ENCODE results near the gene LSM2.
"Not testable (repeated sequence)": the region's sequence is repeated elsewhere in the genome, so short reads cannot be mapped to it uniquely, and the experiment has no call there.

Gene LSM2

GRCh38 chr6:31805939-31806469 is 762 bp downstream of the LSM2 start:
- Histone ChIP-seq H3K27me3 (ENCODE audit: control insufficient read depth, insufficient read depth, low read length) (no peaks in the 10 kb centered on the region), H3K36me3 (ENCODE audit: control insufficient read depth, insufficient read depth, low read length) (no peaks in the 10 kb centered on the region), H3K4me1 (ENCODE audit: control insufficient read depth, insufficient read depth, low read length) (no peaks in the 10 kb centered on the region), H3K9me3 (ENCODE audit: control insufficient read depth, insufficient read depth, low read length) (no peaks in the 10 kb centered on the region), H3K9ac (ENCODE audit: low read depth, low read length) (peak overlapping the region; percentile 70), H3K4me3 (ENCODE audit: low read depth, low read length) (peak overlapping the region; percentile 78)

GRCh38 chr6:31801031-31801927 is 5.5 kb downstream of the LSM2 start:
- not testable (repeated sequence) for H3K36me3 ChIP-seq (ENCODE audit: control insufficient read depth, insufficient read depth, low read length); H3K4me1 ChIP-seq (ENCODE audit: control insufficient read depth, insufficient read depth, low read length); H3K27me3 ChIP-seq (ENCODE audit: control insufficient read depth, insufficient read depth, low read length); H3K4me3 ChIP-seq (ENCODE audit: low read depth, low read length); H3K9me3 ChIP-seq (ENCODE audit: control insufficient read depth, insufficient read depth, low read length); H3K9ac ChIP-seq (ENCODE audit: low read depth, low read length)

- no peaks in the 10 kb centered on the region for H3K4me1 ChIP-seq (ENCODE audit: control insufficient read depth, insufficient read depth, low read length)
- no peaks in the 10 kb centered on the region for H3K9me3 ChIP-seq (ENCODE audit: control insufficient read depth, insufficient read depth, low read length)
- peaks cover 4% of the 10 kb centered on the region for H3K36me3 ChIP-seq (ENCODE audit: control insufficient read depth, insufficient read depth, low read length)
- no peak overlapping the region for H3K4me3 ChIP-seq (ENCODE audit: low read depth, low read length)
- no peaks in the 10 kb centered on the region for H3K27me3 ChIP-seq (ENCODE audit: control insufficient read depth, insufficient read depth, low read length)
- H3K9ac ChIP-seq (ENCODE audit: low read depth, low read length): no peak overlapping the region
Observed at GRCh38 chr6:31799781-31800180, 7.0 kb downstream of the LSM2 start.

GRCh38 chr6:31797588-31797987 is 9.2 kb downstream of the LSM2 start:
- H3K4me1 ChIP-seq (ENCODE audit: control insufficient read depth, insufficient read depth, low read length): peaks cover 6% of the 10 kb centered on the region
- H3K36me3 ChIP-seq (ENCODE audit: control insufficient read depth, insufficient read depth, low read length): peaks cover 9% of the 10 kb centered on the region
- H3K9ac ChIP-seq (ENCODE audit: low read depth, low read length): no peak overlapping the region
- H3K9me3 ChIP-seq (ENCODE audit: control insufficient read depth, insufficient read depth, low read length): no peaks in the 10 kb centered on the region
- H3K4me3 ChIP-seq (ENCODE audit: low read depth, low read length): no peak overlapping the region
- H3K27me3 ChIP-seq (ENCODE audit: control insufficient read depth, insufficient read depth, low read length): no peaks in the 10 kb centered on the region

- Histone ChIP-seq H3K4me3 (ENCODE audit: low read depth, low read length) (no peak overlapping the region), H3K9ac (ENCODE audit: low read depth, low read length) (no peak overlapping the region), H3K4me1 (ENCODE audit: control insufficient read depth, insufficient read depth, low read length) (peaks cover 6% of the 10 kb centered on the region), H3K9me3 (ENCODE audit: control insufficient read depth, insufficient read depth, low read length) (no peaks in the 10 kb centered on the region), H3K36me3 (ENCODE audit: control insufficient read depth, insufficient read depth, low read length) (peaks cover 13% of the 10 kb centered on the region), H3K27me3 (ENCODE audit: control insufficient read depth, insufficient read depth, low read length) (no peaks in the 10 kb centered on the region)
Observed at GRCh38 chr6:31796993-31797385, 9.8 kb downstream of the LSM2 start.

GRCh38 chr6:31795616-31796298 is 11.0 kb downstream of the LSM2 start, which contains the start of gene VARS1:
VARS1 (minus strand) TSS chr6:31795752; CDS start chr6:31795217, 535 bp downstream.
- peak within 1 kb of the TSS; percentile 82 for H3K9ac ChIP-seq (ENCODE audit: low read depth, low read length)
- no peaks in the 10 kb centered on the region for H3K27me3 ChIP-seq (ENCODE audit: control insufficient read depth, insufficient read depth, low read length)
- peak within 1 kb of the TSS; percentile 75 for H3K4me3 ChIP-seq (ENCODE audit: low read depth, low read length)
- H3K4me1 ChIP-seq (ENCODE audit: control insufficient read depth, insufficient read depth, low read length): peaks cover 6% of the 10 kb centered on the region
- H3K9me3 ChIP-seq (ENCODE audit: control insufficient read depth, insufficient read depth, low read length): no peaks in the 10 kb centered on the region
- H3K36me3 ChIP-seq (ENCODE audit: control insufficient read depth, insufficient read depth, low read length): peaks cover 20% of the 10 kb centered on the region

- Histone ChIP-seq H3K9ac (ENCODE audit: low read depth, low read length) (peak overlapping the region; percentile 82), H3K36me3 (ENCODE audit: control insufficient read depth, insufficient read depth, low read length) (peaks cover 20% of the 10 kb centered on the region), H3K4me1 (ENCODE audit: control insufficient read depth, insufficient read depth, low read length) (peaks cover 6% of the 10 kb centered on the region), H3K4me3 (ENCODE audit: low read depth, low read length) (peak overlapping the region; percentile 75), H3K9me3 (ENCODE audit: control insufficient read depth, insufficient read depth, low read length) (no peaks in the 10 kb centered on the region), H3K27me3 (ENCODE audit: control insufficient read depth, insufficient read depth, low read length) (no peaks in the 10 kb centered on the region)
Observed at GRCh38 chr6:31794866-31795615, 11.7 kb downstream of the LSM2 start.

- Histone ChIP-seq H3K27me3 (ENCODE audit: control insufficient read depth, insufficient read depth, low read length) (no peaks in the 10 kb centered on the region), H3K9ac (ENCODE audit: low read depth, low read length) (peak overlapping the region; percentile 82), H3K4me3 (ENCODE audit: low read depth, low read length) (peak overlapping the region; percentile 75), H3K36me3 (ENCODE audit: control insufficient read depth, insufficient read depth, low read length) (peaks cover 20% of the 10 kb centered on the region), H3K9me3 (ENCODE audit: control insufficient read depth, insufficient read depth, low read length) (no peaks in the 10 kb centered on the region), H3K4me1 (ENCODE audit: control insufficient read depth, insufficient read depth, low read length) (peaks cover 6% of the 10 kb centered on the region)
Observed at GRCh38 chr6:31794294-31794865, 12.4 kb downstream of the LSM2 start.

- H3K4me1 ChIP-seq (ENCODE audit: control insufficient read depth, insufficient read depth, low read length); H3K9me3 ChIP-seq (ENCODE audit: control insufficient read depth, insufficient read depth, low read length); H3K27me3 ChIP-seq (ENCODE audit: control insufficient read depth, insufficient read depth, low read length); H3K9ac ChIP-seq (ENCODE audit: low read depth, low read length): not testable (repeated sequence)
- peak overlapping the region; percentile 75 for H3K4me3 ChIP-seq (ENCODE audit: low read depth, low read length)
- H3K36me3 ChIP-seq (ENCODE audit: control insufficient read depth, insufficient read depth, low read length): peaks cover 20% of the 10 kb centered on the region
Observed at GRCh38 chr6:31793927-31794245, 12.9 kb downstream of the LSM2 start.

GRCh38 chr6:31792761-31793171 is 14.0 kb downstream of the LSM2 start:
- Histone ChIP-seq H3K9me3 (ENCODE audit: control insufficient read depth, insufficient read depth, low read length) (no peaks in the 10 kb centered on the region), H3K9ac (ENCODE audit: low read depth, low read length) (no peak overlapping the region), H3K4me1 (ENCODE audit: control insufficient read depth, insufficient read depth, low read length) (peaks cover 6% of the 10 kb centered on the region), H3K27me3 (ENCODE audit: control insufficient read depth, insufficient read depth, low read length) (no peaks in the 10 kb centered on the region), H3K36me3 (ENCODE audit: control insufficient read depth, insufficient read depth, low read length) (peaks cover 20% of the 10 kb centered on the region), H3K4me3 (ENCODE audit: low read depth, low read length) (no peak overlapping the region)

- H3K4me3 ChIP-seq (ENCODE audit: low read depth, low read length): no peak overlapping the region
- no peaks in the 10 kb centered on the region for H3K9me3 ChIP-seq (ENCODE audit: control insufficient read depth, insufficient read depth, low read length)
- no peaks in the 10 kb centered on the region for H3K27me3 ChIP-seq (ENCODE audit: control insufficient read depth, insufficient read depth, low read length)
- peaks cover 6% of the 10 kb centered on the region for H3K4me1 ChIP-seq (ENCODE audit: control insufficient read depth, insufficient read depth, low read length)
- peaks cover 16% of the 10 kb centered on the region for H3K36me3 ChIP-seq (ENCODE audit: control insufficient read depth, insufficient read depth, low read length)
- no peak overlapping the region for H3K9ac ChIP-seq (ENCODE audit: low read depth, low read length)
Observed at GRCh38 chr6:31792090-31792374, 14.7 kb downstream of the LSM2 start.
